Spleen (tissue), 7 donors: Measurements from ENCODE around the gene DNAH6.

Source experiments
- POLR2A ChIP-seq, 3 donors: fragments of 450-650 bp; IDR thresholded peaks; one replicate each; pipeline ENCODE4 v1.5.1; 2017; ENCODE audit warnings: antibody characterized with exemption in 3 of 3, mild to moderate bottlenecking in 1 of 3
- POLR2AphosphoS5 ChIP-seq, 3 donors: sonication (generic); formaldehyde crosslinking; IDR thresholded peaks; one replicate each; pipeline ENCODE4 v1.5.1; 2017; ENCODE audit warnings: antibody characterized with exemption in 3 of 3
- TF ChIP-seq, protein P1 (sequence below), 11 experiments: fragments of 200-600 bp in 7 of 11; fragments of 450-650 bp in 4 of 11; sonication (generic) in 4 of 11; IDR thresholded peaks in 8 of 11; conservative IDR thresholded peaks in 3 of 11; 1 replicate in 7 of 11; 2 replicates in 4 of 11; pipeline versions ENCODE4 v1.4.0 to v1.8.0; 2016 to 2021; ENCODE audit warnings: antibody characterized with exemption in 11 of 11, inconsistent platforms in 4 of 11, mild to moderate bottlenecking in 1 of 11
- donor health status: DM: no; HTN: no; CAD: no; lungs with moderate emphysema.
- donor health status: DM: no; HTN: no; CAD: no.
- donor health status: DM: no; HTN: no; CAD: no.

DNA sequence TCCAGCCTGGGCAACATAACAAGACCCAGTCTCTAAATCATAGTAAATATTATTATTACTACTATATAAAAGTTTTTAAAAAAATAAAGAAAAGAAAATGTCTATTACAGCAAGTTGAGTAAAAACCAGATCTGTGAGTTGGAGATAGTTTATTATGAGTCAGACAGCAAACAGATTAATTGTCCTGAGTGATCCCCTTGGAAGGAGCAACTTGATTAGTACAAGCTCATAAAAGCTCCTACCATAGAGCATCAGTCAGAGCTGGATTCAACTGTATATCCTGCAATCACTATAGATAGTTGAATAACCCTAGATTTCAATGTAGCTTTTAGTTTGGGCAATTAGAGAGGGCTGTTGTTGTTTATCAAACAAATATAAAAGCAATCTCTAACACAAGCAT is 280.5 kb downstream of the DNAH6 start:
- TF ChIP-seq POLR2AphosphoS5 (IDR thresholded peaks at IDR 0.05) (no peak), POLR2A (IDR thresholded peaks at IDR 0.05) (no peak)
- TF ChIP-seq, protein P1, sequence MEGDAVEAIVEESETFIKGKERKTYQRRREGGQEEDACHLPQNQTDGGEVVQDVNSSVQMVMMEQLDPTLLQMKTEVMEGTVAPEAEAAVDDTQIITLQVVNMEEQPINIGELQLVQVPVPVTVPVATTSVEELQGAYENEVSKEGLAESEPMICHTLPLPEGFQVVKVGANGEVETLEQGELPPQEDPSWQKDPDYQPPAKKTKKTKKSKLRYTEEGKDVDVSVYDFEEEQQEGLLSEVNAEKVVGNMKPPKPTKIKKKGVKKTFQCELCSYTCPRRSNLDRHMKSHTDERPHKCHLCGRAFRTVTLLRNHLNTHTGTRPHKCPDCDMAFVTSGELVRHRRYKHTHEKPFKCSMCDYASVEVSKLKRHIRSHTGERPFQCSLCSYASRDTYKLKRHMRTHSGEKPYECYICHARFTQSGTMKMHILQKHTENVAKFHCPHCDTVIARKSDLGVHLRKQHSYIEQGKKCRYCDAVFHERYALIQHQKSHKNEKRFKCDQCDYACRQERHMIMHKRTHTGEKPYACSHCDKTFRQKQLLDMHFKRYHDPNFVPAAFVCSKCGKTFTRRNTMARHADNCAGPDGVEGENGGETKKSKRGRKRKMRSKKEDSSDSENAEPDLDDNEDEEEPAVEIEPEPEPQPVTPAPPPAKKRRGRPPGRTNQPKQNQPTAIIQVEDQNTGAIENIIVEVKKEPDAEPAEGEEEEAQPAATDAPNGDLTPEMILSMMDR (IDR thresholded peaks at IDR 0.05 in 8 of 11, conservative IDR thresholded peaks at IDR 0.05 in 3 of 11): no peak
